IPS-20b (cell line): ENCODE measurements around the gene ASIC3.

Experiments used
- H3K27ac ChIP-seq: one replicate; pipeline ENCODE4 v1.5.1; 2013; ENCODE audit warnings: low read length
- H3K27me3 ChIP-seq: 2 replicates; pipeline ENCODE4 v1.6.1; 2013; ENCODE audit warnings: mild to moderate bottlenecking, low read length, inconsistent platforms; ENCODE audit not compliant: insufficient read depth
- H3K36me3 ChIP-seq: 2 replicates; pipeline ENCODE4 v1.6.1; 2013; ENCODE audit warnings: low read depth, mild to moderate bottlenecking, inconsistent platforms, low read length, moderate library complexity; ENCODE audit not compliant: insufficient read depth
- H3K4me1 ChIP-seq: 2 replicates; pipeline ENCODE4 v1.6.1; 2013; ENCODE audit warnings: mild to moderate bottlenecking, control low read depth, inconsistent platforms, low read length, moderate library complexity; ENCODE audit not compliant: insufficient read depth
- H3K4me3 ChIP-seq: 2 replicates; pipeline ENCODE4 v1.5.1; 2013; ENCODE audit warnings: mild to moderate bottlenecking, low read length, inconsistent platforms
- H3K9ac ChIP-seq: 2 replicates; pipeline ENCODE4 v1.6.1; 2013; ENCODE audit warnings: low read depth, mild to moderate bottlenecking, inconsistent platforms, low read length, moderate library complexity
- H3K9me3 ChIP-seq: 2 replicates; pipeline ENCODE4 v1.6.1; 2013; ENCODE audit warnings: mild to moderate bottlenecking, low read depth, low read length, inconsistent platforms; ENCODE audit not compliant: insufficient read depth

The ASIC3 gene

GRCh38 chr7:151068069-151068773 lies 19.9 kb downstream of the ASIC3 start:
- Histone ChIP-seq H3K9ac (peak overlapping the region; percentile 45; the same call in 1 of the 2 replicates), H3K36me3 (peaks cover 76% of the 10 kb centered on the region), H3K27ac (no peak overlapping the region), H3K4me1 (peaks cover 12% of the 10 kb centered on the region), H3K27me3 (no peaks in the 10 kb centered on the region), H3K4me3 (no peak overlapping the region), H3K9me3 (no peaks in the 10 kb centered on the region)

GRCh38 chr7:151069841-151070573 lies 21.7 kb downstream of the ASIC3 start:
- no peak overlapping the region for H3K4me3 ChIP-seq
- H3K9ac ChIP-seq: no peak overlapping the region
- H3K36me3 ChIP-seq: peaks cover 86% of the 10 kb centered on the region
- H3K27ac ChIP-seq: no peak overlapping the region
- peaks cover 9% of the 10 kb centered on the region for H3K4me1 ChIP-seq
- H3K27me3 ChIP-seq: no peaks in the 10 kb centered on the region
- H3K9me3 ChIP-seq: no peaks in the 10 kb centered on the region

DNA sequence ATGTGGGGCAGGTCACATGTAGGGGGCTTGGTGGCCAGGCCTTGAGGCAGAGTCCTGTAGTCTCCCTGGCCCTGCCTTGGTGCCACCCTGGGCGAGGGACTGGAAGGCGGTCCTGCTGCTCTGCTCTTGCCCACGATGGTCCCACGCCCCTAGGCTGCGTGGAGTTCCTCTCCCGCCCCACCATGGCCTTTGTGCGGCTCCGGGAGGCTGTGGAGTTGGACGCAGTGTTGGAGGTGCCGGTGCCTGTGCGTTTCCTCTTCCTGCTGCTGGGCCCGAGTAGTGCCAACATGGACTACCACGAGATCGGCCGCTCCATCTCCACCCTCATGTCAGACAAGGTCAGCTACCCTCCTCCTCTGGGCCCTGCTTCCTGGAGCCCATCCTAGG lies 22.2 kb downstream of the ASIC3 start:
- Histone ChIP-seq H3K9me3 (no peaks in the 10 kb centered on the region), H3K4me1 (peaks cover 9% of the 10 kb centered on the region), H3K27me3 (no peaks in the 10 kb centered on the region), H3K4me3 (no peak overlapping the region), H3K27ac (no peak overlapping the region), H3K36me3 (peaks cover 86% of the 10 kb centered on the region), H3K9ac (no peak overlapping the region)

GRCh38 chr7:151071032-151071866 lies 22.9 kb downstream of the ASIC3 start:
- Histone ChIP-seq H3K4me1 (peaks cover 9% of the 10 kb centered on the region), H3K9me3 (no peaks in the 10 kb centered on the region), H3K27ac (no peak overlapping the region), H3K4me3 (no peak overlapping the region), H3K36me3 (peaks cover 86% of the 10 kb centered on the region), H3K9ac (no peak overlapping the region), H3K27me3 (no peaks in the 10 kb centered on the region)

DNA sequence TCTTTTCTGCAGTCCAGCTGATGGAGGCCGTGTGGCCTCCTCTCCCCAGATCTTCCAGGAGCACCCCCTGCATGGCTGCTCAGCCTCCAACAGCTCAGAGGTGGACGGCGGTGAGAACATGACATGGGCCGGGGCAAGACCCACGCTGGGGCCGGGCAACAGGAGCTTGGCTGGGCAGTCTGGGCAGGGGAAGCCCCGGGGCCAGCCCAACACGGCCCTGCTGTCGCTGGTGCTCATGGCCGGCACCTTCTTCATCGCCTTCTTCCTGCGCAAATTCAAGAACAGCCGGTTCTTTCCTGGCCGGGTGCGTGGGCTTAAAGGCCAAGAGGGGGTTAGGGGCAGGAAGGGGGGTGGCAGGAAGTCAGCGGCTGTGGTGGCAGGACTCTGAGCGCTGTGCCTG lies 25.7 kb downstream of the ASIC3 start:
- H3K9me3 ChIP-seq: no peaks in the 10 kb centered on the region

GRCh38 chr7:151074817-151075661 lies 26.7 kb downstream of the ASIC3 start:
- H3K4me3 ChIP-seq: no peak overlapping the region
- no peak overlapping the region for H3K9ac ChIP-seq
- peaks cover 57% of the 10 kb centered on the region for H3K36me3 ChIP-seq
- H3K9me3 ChIP-seq: no peaks in the 10 kb centered on the region
- H3K27me3 ChIP-seq: no peaks in the 10 kb centered on the region
- H3K4me1 ChIP-seq: peaks cover 5% of the 10 kb centered on the region
- no peak overlapping the region for H3K27ac ChIP-seq

More for the DNA sequence above, 25.7 kb downstream of the ASIC3 start:
- H3K36me3 ChIP-seq: peaks cover 67% of the 10 kb centered on the region
- H3K4me1 ChIP-seq: peaks cover 1% of the 10 kb centered on the region
- H3K27me3 ChIP-seq: no peaks in the 10 kb centered on the region
- no peak overlapping the region for H3K4me3 ChIP-seq
- no peak overlapping the region for H3K9ac ChIP-seq
- H3K27ac ChIP-seq: no peak overlapping the region

DNA sequence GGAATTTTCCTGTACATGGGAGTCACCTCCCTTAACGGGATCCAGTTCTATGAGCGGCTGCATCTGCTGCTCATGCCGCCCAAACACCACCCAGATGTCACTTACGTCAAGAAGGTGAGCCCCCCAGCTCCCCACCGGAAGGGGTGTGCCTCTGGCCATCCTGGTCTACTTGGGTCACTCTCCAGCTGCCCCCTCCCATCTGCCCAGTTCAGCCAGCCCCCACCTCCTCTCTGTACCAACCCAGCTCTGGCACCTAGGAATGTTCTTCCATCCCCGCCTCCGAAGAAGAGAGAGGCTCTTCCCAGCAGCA lies 27.3 kb downstream of the ASIC3 start:
- H3K27ac ChIP-seq: no peak overlapping the region
- no peaks in the 10 kb centered on the region for H3K9me3 ChIP-seq
- H3K4me3 ChIP-seq: no peak overlapping the region
- peaks cover 51% of the 10 kb centered on the region for H3K36me3 ChIP-seq
- no peak overlapping the region for H3K9ac ChIP-seq
- peaks cover 5% of the 10 kb centered on the region for H3K4me1 ChIP-seq
- H3K27me3 ChIP-seq: no peaks in the 10 kb centered on the region

GRCh38 chr7:151075978-151076426 lies 27.7 kb downstream of the ASIC3 start:
- H3K9me3 ChIP-seq: no peaks in the 10 kb centered on the region
- H3K4me3 ChIP-seq: no peak overlapping the region
- H3K9ac ChIP-seq: no peak overlapping the region
- H3K36me3 ChIP-seq: peaks cover 47% of the 10 kb centered on the region
- no peaks in the 10 kb centered on the region for H3K27me3 ChIP-seq
- no peak overlapping the region for H3K27ac ChIP-seq
- peaks cover 5% of the 10 kb centered on the region for H3K4me1 ChIP-seq

- peaks cover 37% of the 10 kb centered on the region for H3K36me3 ChIP-seq
- H3K27ac ChIP-seq: no peak overlapping the region
- peaks cover 5% of the 10 kb centered on the region for H3K4me1 ChIP-seq
These were observed 28.8 kb downstream of the ASIC3 start for GRCh38 chr7:151076863-151077704.

DNA sequence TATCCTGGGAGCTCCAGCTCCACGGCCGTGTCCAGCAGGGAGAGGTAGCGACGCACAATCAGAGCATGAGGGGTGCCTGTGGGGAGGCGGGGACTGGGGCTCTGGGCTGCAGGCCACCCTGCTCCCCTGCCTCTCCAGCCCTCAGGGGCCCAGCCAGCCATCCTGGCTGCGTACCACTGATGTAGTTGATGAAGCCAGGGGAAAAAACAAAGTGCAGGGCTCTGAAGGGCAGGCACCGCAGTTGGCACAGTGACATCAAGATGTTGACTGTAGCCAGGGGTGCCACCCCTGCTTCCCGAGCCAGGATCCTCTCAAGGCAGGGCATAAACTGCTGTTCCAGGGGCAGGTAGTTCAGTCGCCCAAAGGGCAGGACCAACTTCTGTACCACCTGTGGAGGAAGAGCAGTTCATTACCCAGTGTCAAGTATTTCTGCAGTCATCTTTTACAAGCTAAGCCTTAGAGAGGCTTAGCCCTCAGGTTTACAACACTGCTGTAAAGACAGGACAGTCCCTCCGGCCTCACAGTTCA lies 29.4 kb downstream of the ASIC3 start:
- H3K9ac ChIP-seq: no peak overlapping the region
- H3K36me3 ChIP-seq: peaks cover 31% of the 10 kb centered on the region
- H3K4me1 ChIP-seq: peaks cover 5% of the 10 kb centered on the region

More at GRCh38 chr7:151076863-151077704, 28.8 kb downstream of the ASIC3 start:
- Histone ChIP-seq H3K9ac (no peak overlapping the region), H3K9me3 (no peaks in the 10 kb centered on the region), H3K27me3 (no peaks in the 10 kb centered on the region), H3K4me3 (no peak overlapping the region)

More for the DNA sequence above, 29.4 kb downstream of the ASIC3 start:
- no peak overlapping the region for H3K27ac ChIP-seq
- H3K4me3 ChIP-seq: no peak overlapping the region
- no peaks in the 10 kb centered on the region for H3K9me3 ChIP-seq
- no peaks in the 10 kb centered on the region for H3K27me3 ChIP-seq
